GM18861 (cell line): ENCODE measurements around the gene NR6A1.

ENCODE experiments used
- ATAC-seq: cut with Tn5 transposase; IDR thresholded peaks from one replicate; pipeline ENCODE4 v1.9.1; 2021; ENCODE audit not compliant: unreplicated experiment

NR6A1 gene

DNA sequence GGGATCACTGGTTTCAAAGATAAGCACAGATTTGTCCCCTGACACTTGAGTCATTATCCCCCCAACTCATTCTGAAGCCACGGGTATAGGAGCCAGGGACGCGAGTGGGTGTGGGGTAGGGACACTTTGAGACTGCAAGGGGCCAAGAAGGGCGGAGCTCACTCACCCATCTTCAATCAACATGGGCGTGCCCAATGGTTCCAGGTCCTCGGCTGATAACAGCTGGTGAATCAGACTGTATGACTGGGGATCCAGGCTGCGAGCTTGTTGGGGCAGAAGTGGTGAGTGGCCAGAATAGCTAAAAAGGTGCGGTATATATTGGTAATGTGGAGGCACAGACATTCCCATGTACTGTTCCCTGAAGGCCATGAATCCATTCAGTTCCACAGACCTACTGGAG is 233.2 kb downstream of the NR6A1 start:
- no peak for ATAC-seq

GRCh38 chr9:124535846-124536245 is 235.3 kb downstream of the NR6A1 start:
- no peak for ATAC-seq

DNA sequence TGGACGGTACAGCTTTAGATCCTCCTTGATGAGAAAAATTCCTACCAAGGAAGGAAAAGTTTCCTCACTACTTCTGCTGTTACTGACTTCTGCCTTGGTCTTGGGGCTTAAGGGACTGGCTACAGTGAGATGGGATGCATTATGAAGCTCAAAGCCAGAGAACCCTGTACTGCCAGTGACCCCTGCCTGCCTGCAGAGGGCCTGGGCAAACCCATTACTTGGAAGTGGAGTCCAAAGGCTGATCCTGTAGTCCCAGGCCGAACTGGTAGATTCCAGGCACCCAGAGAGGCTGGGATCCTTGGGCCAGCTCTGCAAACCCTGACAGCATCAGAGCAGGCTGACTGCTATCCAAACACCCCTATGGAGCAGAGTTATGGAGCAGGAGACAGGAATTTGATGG is 238.2 kb downstream of the NR6A1 start:
- ATAC-seq, result no peak

- ATAC-seq, result no peak
These were observed 240.0 kb downstream of the NR6A1 start for GRCh38 chr9:124531115-124531514.

DNA sequence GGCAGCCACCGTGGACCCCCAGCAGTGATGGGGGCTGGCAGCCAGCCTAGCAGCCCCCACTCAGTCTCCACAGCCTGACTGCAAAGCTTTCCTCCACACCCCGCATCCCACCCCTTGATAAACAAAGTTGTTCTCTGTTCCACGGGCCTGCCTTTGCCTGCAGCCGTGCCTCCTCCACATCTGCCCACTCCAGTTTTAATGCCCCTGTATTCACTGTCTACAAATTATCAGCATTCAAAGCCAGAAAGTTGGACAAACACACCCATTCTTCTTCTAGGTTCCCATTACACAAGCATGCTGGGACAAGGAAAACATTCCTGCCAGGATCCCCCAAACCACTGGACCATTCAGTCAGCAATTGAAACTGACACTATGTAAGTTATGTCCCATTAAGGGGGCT is 240.9 kb downstream of the NR6A1 start:
- ATAC-seq, result no peak

DNA sequence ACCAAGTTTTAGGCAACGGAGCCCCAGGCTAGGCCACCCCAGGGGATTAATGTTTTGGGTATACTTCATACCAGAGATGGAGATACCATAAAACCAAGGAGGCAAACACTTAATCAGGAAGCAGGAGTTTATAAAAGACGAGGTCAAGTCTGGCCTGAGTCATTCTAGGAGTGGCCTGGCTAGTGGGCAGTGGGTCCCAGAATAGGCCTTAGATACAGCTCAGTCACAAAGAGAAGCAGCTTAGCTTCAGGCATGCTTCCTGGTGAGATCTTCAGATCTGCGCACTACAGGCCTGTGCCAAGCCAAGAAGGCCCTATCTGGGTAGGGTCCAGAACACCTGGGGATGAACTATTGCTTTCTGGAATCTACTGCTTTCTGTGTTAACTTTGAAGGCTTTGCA is 243.3 kb downstream of the NR6A1 start:
- ATAC-seq, result no peak

DNA sequence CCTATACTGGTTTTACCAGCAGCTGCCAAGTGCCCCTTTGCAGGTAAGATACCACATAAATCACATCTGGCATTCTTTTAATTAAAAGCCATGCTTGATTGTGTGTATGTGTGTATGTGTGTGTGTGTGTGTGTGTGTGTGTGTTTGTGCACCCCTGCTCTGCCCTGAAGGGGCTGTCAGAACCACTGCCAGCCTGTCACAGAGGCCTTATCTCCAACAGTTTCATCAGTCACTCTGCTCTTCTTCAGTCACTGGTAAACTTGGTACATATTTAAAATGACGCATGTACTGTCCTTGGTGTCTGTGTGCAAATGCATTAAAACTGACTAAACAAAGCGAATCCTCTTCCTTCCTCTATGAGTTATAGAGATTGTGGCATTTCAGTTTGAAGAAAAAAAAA is 244.9 kb downstream of the NR6A1 start:
- ATAC-seq, result no peak

DNA sequence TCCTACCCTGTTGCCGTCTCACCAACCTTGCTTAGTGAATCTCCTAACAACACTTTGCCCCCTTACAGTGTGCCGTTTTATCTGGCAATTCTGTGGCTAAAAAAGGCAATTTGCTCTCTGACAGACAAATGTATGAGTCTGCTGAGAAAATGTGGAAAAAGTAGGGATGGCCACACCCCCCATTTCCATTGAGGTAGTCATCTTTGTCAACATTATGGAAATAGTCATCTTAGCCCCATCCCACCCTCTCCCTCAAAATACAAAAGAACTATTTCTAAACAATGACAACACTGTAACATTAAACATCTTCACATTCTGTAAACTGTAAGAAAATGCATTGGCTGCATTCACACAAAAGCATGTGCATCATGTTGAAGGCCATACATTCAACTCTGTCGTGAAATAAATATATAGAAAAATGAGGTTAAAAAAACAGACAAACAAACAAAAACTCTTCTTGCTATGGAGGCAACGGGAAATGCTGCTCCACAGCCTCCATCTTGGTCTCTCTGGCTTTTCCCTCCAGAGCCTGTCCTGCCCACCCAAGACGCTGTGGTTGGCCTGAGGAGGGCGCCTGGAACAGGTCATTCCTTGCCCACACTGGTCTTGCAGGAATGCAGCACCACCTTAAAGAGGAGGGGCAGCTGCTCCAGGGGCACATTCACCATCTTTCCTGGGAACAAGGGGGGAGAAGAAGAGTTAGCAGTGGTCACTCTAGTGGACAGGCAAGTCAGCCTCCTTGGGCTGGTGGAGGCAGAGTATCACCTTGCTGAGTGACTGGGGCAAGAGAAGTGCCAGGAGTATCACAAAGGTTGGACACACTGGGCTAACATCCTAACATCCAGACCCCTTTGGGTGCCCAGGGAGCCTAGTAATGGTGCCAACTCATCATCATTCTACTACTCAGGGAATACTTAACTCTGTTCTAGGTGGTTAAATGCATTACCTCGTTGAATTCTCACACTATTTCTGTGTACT is 248.7 kb downstream of the NR6A1 start:
- no peak for ATAC-seq

- no peak for ATAC-seq
These were observed 250.0 kb downstream of the NR6A1 start for GRCh38 chr9:124521142-124521541.

DNA sequence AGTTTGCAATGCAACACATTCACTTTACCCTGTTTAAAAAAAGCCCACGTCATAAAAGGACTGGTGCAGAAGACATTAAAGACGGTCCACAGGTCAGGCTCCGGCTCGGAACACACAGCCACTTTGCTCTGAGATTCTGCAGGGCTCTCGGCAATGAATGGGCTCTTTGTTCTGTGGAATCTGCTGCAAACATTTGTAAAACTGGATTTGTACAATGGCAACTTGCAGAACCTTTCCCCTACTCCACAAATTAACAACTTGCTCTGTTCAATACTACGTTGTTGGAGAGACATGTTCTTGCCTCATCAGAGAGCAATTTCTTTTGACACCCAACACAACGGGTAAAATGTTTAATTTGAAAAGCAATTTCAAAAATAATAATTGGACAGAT is 250.9 kb downstream of the NR6A1 start:
- ATAC-seq, result no peak

GRCh38 chr9:124518116-124518515 is 253.0 kb downstream of the NR6A1 start:
- ATAC-seq, result no peak

DNA sequence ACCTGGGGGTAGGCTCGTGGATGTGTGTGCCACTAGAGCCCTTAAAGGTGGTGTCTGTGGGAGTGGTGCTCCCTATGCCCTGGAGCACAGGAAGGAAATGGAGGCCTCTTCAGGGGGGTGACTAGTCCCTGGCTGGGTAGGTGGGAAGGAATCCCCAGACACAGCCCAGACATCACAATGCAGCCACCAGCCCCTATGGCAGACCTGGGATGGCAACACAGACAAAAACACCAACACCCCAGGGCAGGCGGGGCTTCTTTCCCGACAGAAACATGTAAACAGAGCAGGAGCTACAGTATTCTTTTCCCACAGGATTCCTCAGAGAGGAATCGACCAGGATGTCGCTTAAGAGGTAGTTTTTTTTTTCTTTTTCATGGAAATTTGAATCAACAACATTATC is 253.5 kb downstream of the NR6A1 start:
- ATAC-seq, result no peak

- no peak for ATAC-seq
These were observed 256.2 kb downstream of the NR6A1 start for GRCh38 chr9:124514874-124515273.

DNA sequence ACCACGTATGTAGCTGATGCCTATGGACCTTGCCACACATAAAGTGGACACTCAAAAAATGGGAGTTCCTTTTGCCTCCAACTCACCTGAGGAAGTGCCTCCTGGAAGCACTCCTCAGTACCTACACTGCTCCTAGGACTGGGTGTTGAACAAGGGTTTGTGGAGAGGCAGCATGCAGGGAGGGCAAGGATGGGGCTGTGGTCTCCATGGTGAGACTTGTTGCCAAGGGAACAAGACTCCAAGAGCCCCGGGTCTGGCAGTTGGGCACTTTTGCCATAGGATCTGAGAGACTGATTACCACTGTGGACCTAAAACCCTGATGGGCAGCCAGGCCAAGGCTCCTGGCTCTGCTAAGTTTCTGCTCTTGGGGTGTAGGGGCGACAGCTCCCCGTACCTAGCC is 257.0 kb downstream of the NR6A1 start:
- no peak for ATAC-seq

DNA sequence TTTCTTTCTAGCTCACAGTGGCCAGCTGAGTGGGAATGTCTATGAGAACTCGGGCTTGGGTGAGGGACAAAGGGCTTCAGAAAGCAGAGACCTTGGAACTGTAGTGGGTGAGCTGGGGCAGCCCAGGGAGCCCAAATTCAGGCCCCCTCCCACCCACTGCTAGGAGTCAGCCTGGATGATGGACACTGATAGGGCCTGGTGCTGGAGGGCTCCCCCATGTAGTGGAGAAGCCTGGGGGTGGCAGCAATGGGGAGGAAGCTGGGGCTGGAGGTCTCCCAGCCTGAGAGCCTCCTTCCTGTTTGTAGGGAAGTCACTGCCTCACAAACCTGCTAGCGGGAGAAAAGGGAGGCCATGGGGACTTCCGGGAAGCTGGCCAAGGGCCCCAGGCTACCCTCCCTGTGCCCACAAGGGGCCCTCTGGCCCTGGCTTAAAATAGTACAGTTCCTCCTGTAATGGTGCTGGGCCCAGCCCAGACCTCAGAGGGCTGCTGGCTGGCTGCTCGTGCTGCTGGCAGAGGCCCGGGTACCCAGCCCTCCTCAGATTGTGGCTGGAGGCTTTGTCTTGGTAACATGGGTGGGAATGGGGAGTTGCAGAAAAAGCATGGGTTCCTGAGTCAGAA is 257.6 kb downstream of the NR6A1 start:
- no peak for ATAC-seq

- ATAC-seq, result no peak
These were observed 258.3 kb downstream of the NR6A1 start for GRCh38 chr9:124512806-124513204.

GRCh38 chr9:124511891-124512805 is 259.0 kb downstream of the NR6A1 start:
- ATAC-seq, result no peak

DNA sequence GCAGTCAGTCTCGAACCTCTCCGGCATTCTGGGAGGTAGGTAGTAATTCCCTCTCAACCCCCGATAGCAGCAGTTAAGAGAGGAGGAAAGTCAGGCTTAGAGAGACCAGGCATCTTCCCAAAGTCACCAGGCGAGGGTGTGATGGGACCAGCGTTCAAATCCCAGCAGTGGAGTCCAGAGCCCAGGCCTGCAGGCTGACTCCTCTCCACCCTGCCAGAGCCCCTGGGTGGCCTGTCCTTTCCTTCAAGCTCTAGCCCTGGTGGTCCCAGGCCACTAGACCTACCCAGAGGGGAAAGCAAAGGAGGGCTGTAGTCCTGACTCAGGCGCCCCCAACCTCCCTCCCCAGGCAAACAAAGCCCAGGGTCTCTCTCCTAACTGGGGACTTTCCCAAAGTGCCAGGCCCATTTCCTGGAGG is 259.7 kb downstream of the NR6A1 start:
- ATAC-seq, result no peak

GRCh38 chr9:124510650-124511425 is 260.3 kb downstream of the NR6A1 start:
- ATAC-seq, result no peak

- no peak for ATAC-seq
These were observed 263.2 kb downstream of the NR6A1 start for GRCh38 chr9:124507880-124508423.
